GM23338 (cell line): ENCODE data around the gene LTBP2. TPM values are rescaled to one million over a fixed set of nuclear protein-coding genes. Genes with fewer than 3 reads are reported as not detected.

Experiments
- ATAC-seq: fragments of 200-7000 bp; cut with Tn5 transposase; 3 replicates; pipeline ENCODE4 v1.9.1; 2020
- DNase-seq: peaks from one replicate; pipeline ENCODE4 v3.0.0-alpha.2; 2015; ENCODE audit warnings: low spot score
- H2AFZ ChIP-seq: fragments of 200-600 bp; sonication (generic); 2 replicates; pipeline ENCODE4 v1.8.0; 2016; ENCODE audit warnings: antibody characterized with exemption, mild to moderate bottlenecking, moderate library complexity
- H3F3A ChIP-seq: fragments of 200-600 bp; sonication (generic); replicated peaks from 2 replicates; pipeline ENCODE4 v1.8.0; 2017; ENCODE audit warnings: antibody characterized with exemption, mixed run types, low read depth
- H3K27ac ChIP-seq: fragments of 200-600 bp; sonication (generic); 2 replicates; pipeline ENCODE4 v1.6.1; 2016; ENCODE audit warnings: low read depth
- H3K27me3 ChIP-seq: fragments of 200-600 bp; sonication (generic); 2 replicates; pipeline ENCODE4 v1.8.0; 2016; ENCODE audit warnings: mild to moderate bottlenecking, mixed run types, moderate library complexity; ENCODE audit not compliant: insufficient read depth
- H3K36me3 ChIP-seq: fragments of 200-600 bp; sonication (generic); 2 replicates; pipeline ENCODE4 v1.8.0; 2016; ENCODE audit warnings: mild to moderate bottlenecking; ENCODE audit not compliant: insufficient read depth
- H3K4me1 ChIP-seq: fragments of 200-600 bp; sonication (generic); 2 replicates; pipeline ENCODE4 v1.8.0; 2016; ENCODE audit warnings: mild to moderate bottlenecking, moderate library complexity; ENCODE audit not compliant: insufficient read depth
- H3K4me2 ChIP-seq: fragments of 200-600 bp; sonication (generic); 2 replicates; pipeline ENCODE4 v1.7.1; 2017; ENCODE audit warnings: mixed run types
- H3K4me3 ChIP-seq: fragments of 200-600 bp; sonication (generic); 2 replicates; pipeline ENCODE4 v1.6.1; 2016; ENCODE audit warnings: mixed run types
- H3K79me2 ChIP-seq: fragments of 200-600 bp; sonication (generic); replicated peaks from 2 replicates; pipeline ENCODE4 v1.8.0; 2017; ENCODE audit warnings: mild to moderate bottlenecking; ENCODE audit not compliant: insufficient read depth
- H3K9me2 ChIP-seq: fragments of 200-600 bp; sonication (generic); 2 replicates; pipeline ENCODE4 v1.8.0; 2017; ENCODE audit not compliant: insufficient read depth
- H4K20me1 ChIP-seq: fragments of 200-600 bp; sonication (generic); replicated peaks from 2 replicates; pipeline ENCODE4 v1.8.0; 2017; ENCODE audit warnings: mild to moderate bottlenecking; ENCODE audit not compliant: insufficient read depth
- H3K27ac Mint-ChIP-seq: 2 replicates; pipeline ENCODE4 v1.8.0; 2020; ENCODE audit warnings: inconsistent platforms, mild to moderate bottlenecking, moderate library complexity, mixed read lengths
- H3K27me3 Mint-ChIP-seq: 3 replicates; pipeline ENCODE4 v1.8.0; 2022; ENCODE audit warnings: low read depth, mild to moderate bottlenecking, moderate library complexity, mixed read lengths, inconsistent platforms; ENCODE audit not compliant: insufficient read depth, poor library complexity
- H3K36me3 Mint-ChIP-seq: 3 replicates; pipeline ENCODE4 v1.8.0; 2021; ENCODE audit warnings: low read depth, mild to moderate bottlenecking, inconsistent platforms, moderate library complexity, mixed read lengths
- H3K4me1 Mint-ChIP-seq: 3 replicates; pipeline ENCODE4 v1.8.0; 2020; ENCODE audit warnings: mild to moderate bottlenecking, inconsistent platforms, mixed read lengths
- H3K4me3 Mint-ChIP-seq: 3 replicates; pipeline ENCODE4 v1.8.0; 2021; ENCODE audit warnings: moderate library complexity, mild to moderate bottlenecking, inconsistent platforms, mixed read lengths
- H3K9me3 Mint-ChIP-seq: 3 replicates; pipeline ENCODE4 v1.8.0; 2020; ENCODE audit warnings: moderate library complexity, mild to moderate bottlenecking, inconsistent platforms, mixed read lengths
- CREB1 ChIP-seq: fragments of 250-450 bp; sonication (Bioruptor Pico); IDR thresholded peaks from 2 replicates; pipeline ENCODE4 v1.5.0; 2020; ENCODE audit warnings: low read depth, mild to moderate bottlenecking, moderate library complexity
- ETS1 ChIP-seq: IDR thresholded peaks from 2 replicates; pipeline ENCODE4 v1.6.1; 2016; ENCODE audit warnings: antibody characterized with exemption
- EZH2 ChIP-seq: fragments of 200-600 bp; sonication (generic); IDR thresholded peaks from one replicate; pipeline ENCODE4 v1.8.0; 2017; ENCODE audit warnings: antibody characterized with exemption, mild to moderate bottlenecking, low read depth; ENCODE audit not compliant: unreplicated experiment
- EZH2phosphoT487 ChIP-seq: fragments of 200-600 bp; sonication (generic); IDR thresholded peaks from one replicate; pipeline ENCODE4 v1.8.1; 2018; ENCODE audit warnings: antibody characterized with exemption; ENCODE audit not compliant: unreplicated experiment
- JUNB ChIP-seq: IDR thresholded peaks from one replicate; pipeline ENCODE4 v1.6.1; 2016; ENCODE audit warnings: antibody characterized with exemption; ENCODE audit not compliant: unreplicated experiment
- NANOG ChIP-seq: IDR thresholded peaks from 2 replicates; pipeline ENCODE4 v1.6.1; 2016; ENCODE audit warnings: antibody characterized with exemption, borderline replicate concordance
- POLR2AphosphoS5 ChIP-seq: IDR thresholded peaks from 2 replicates; pipeline ENCODE4 v1.6.1; 2016; ENCODE audit warnings: antibody characterized with exemption, low read depth
- REST ChIP-seq: IDR thresholded peaks from one replicate; pipeline ENCODE4 v1.6.1; 2018; ENCODE audit warnings: antibody characterized with exemption; ENCODE audit not compliant: unreplicated experiment
- STAT1 ChIP-seq: IDR thresholded peaks from one replicate; pipeline ENCODE4 v1.6.1; 2016; ENCODE audit warnings: antibody characterized with exemption; ENCODE audit not compliant: unreplicated experiment
- ZNF114 ChIP-seq: fragments of 250-450 bp; sonication (Bioruptor Pico); IDR thresholded peaks from 2 replicates; pipeline ENCODE4 v1.5.0; 2020; ENCODE audit warnings: mild to moderate bottlenecking, moderate library complexity
- ZNF331 ChIP-seq: fragments of 250-450 bp; sonication (Bioruptor Pico); IDR thresholded peaks from 2 replicates; pipeline ENCODE4 v1.5.0; 2020; ENCODE audit warnings: low read depth, mild to moderate bottlenecking, moderate library complexity
- ZNF462 ChIP-seq: fragments of 250-450 bp; sonication (Bioruptor Pico); IDR thresholded peaks from 2 replicates; pipeline ENCODE4 v1.5.0; 2020; ENCODE audit warnings: mild to moderate bottlenecking, moderate library complexity
- polyA plus RNA-seq: library from polyadenylated mRNA; unstranded; fragments of >200 nt; fragmentation: Nextera tagmentation; extraction: Ambion mirVana; gene quantifications from 2 replicates; pipeline ENCODE4 v1.2.1, GENCODE V29; 2016
- total RNA-seq: library from RNA; depleted of rRNA; stranded (reverse); fragments of >200 nt; shearing (Covaris generic); gene quantifications from 2 replicates; pipeline ENCODE4 v1.2.3, GENCODE V29; 2014

Gene LTBP2
- total and polyA plus RNA-seq, 2 experiments from 2014 or later, result 0.27 to 0.49 TPM

DNA sequence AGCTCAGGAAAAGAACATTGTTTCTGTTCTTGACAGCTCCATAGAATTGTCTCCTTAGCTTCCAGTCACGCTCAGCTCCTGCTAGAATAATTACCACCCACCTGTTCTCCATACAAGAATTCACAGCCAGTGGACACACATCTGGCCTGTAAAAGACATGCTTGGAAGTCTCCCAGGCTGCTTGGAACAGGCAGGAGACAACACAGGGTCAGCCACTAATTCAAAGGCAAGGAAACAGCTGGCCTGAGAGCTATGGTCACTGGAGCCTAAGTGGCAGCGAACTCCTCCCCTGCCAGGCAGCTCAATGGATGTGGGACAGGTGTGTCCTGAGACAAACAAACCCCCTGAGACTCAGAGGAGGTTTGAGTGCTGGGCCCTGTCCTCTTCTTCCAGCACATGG is 22.9 kb upstream of the LTBP2 start (continued):
- TF ChIP-seq ETS1 (no peak), ZNF114 (CRISPR knock-in tag) (no peak)

GRCh38 chr14:74634481-74634880 is 22.4 kb upstream of the LTBP2 start:
- Mint-ChIP-seq H3K4me1 (peaks cover 38% of the 10 kb centered on the region), H3K4me3 (no peak overlapping the region)
- H2AFZ ChIP-seq, result no peak overlapping the region
- TF ChIP-seq ETS1 (no peak), JUNB (no peak), STAT1 (no peak), EZH2 (no peak), NANOG (no peak), CREB1 (CRISPR knock-in tag) (no peak), EZH2phosphoT487 (no peak), ZNF462 (no peak), REST (no peak), ZNF331 (CRISPR knock-in tag) (no peak), POLR2AphosphoS5 (no peak)

More at GRCh38 chr14:74634481-74634880, 22.4 kb upstream of the LTBP2 start:
- H3K4me2 ChIP-seq, result no peak overlapping the region
- no peaks in the 10 kb centered on the region for H4K20me1 ChIP-seq
- Mint-ChIP-seq H3K27ac (no peak overlapping the region), H3K27me3 (peaks cover 6% of the 10 kb centered on the region), H3K9me3 (no peaks in the 10 kb centered on the region), H3K36me3 (no peaks in the 10 kb centered on the region)
- H3K27ac ChIP-seq, result no peak overlapping the region
- no peak overlapping the region for H3K4me3 ChIP-seq
- H3K4me1 ChIP-seq, result peaks cover 14% of the 10 kb centered on the region; the same call in 1 of the 2 replicates
- DNase-seq (no peak), ATAC-seq (no peak)
- no peaks in the 10 kb centered on the region for H3K79me2 ChIP-seq
- H3K9me2 ChIP-seq, result no peaks in the 10 kb centered on the region
- no peaks in the 10 kb centered on the region for H3K36me3 ChIP-seq
- no peaks in the 10 kb centered on the region for H3F3A ChIP-seq
- no peaks in the 10 kb centered on the region for H3K27me3 ChIP-seq
